OCI-LY7 (cell line): ENCODE results near the gene PHKA2. TPM values are rescaled to one million over a fixed set of nuclear protein-coding genes. Genes with fewer than 3 reads are reported as not detected.

ENCODE experiments used
- BruUV-seq: library from RNA; stranded (reverse); fragments of 400-500 nt; replicated peaks from 2 replicates; lab custom pipeline; 2021; lab: Mats Ljungman, UMichigan
- CTCF ChIA-PET: fragments of 300-600 bp; sonication (Branson Sonifier 250); formaldehyde crosslinking; loops from one replicate; lab custom pipeline; 2022; ENCODE audit warnings: antibody characterized with exemption; ENCODE audit not compliant: unreplicated experiment; lab: Charles Lee
- POLR2A ChIA-PET: fragments of 300-600 bp; sonication (Branson Sonifier 250); formaldehyde crosslinking; loops from one replicate; lab custom pipeline; 2022; ENCODE audit warnings: antibody characterized with exemption; lab: Charles Lee
- DNase-seq: peaks from one replicate; pipeline ENCODE4 v3.0.0-alpha.2; 2015; ENCODE audit warnings: low spot score
- H2AFZ ChIP-seq: fragments of 200-600 bp; sonication (generic), shearing (Covaris generic); 2 replicates; pipeline ENCODE4 v1.6.1; 2014; ENCODE audit warnings: mild to moderate bottlenecking, antibody characterized with exemption, low read length, moderate library complexity
- H3K27ac ChIP-seq: fragments of 200-600 bp; sonication (generic); 2 replicates; pipeline ENCODE4 v1.5.1; 2014; ENCODE audit warnings: mixed run types, low read depth, mild to moderate bottlenecking, moderate library complexity, low read length, inconsistent platforms; ENCODE audit not compliant: poor library complexity, severe bottlenecking
- H3K36me3 ChIP-seq: fragments of 200-600 bp; sonication (generic); 2 replicates; pipeline ENCODE4 v1.6.1; 2014; ENCODE audit warnings: mild to moderate bottlenecking, antibody characterized with exemption, low read length, moderate library complexity, mixed read lengths; ENCODE audit not compliant: insufficient read depth
- H3K4me1 ChIP-seq: fragments of 200-600 bp; sonication (generic); 2 replicates; pipeline ENCODE4 v1.5.1; 2014; ENCODE audit warnings: mild to moderate bottlenecking, low read length; ENCODE audit not compliant: insufficient read depth, poor library complexity, severe bottlenecking
- H3K4me2 ChIP-seq: fragments of 200-600 bp; sonication (generic); 2 replicates; pipeline ENCODE4 v1.6.1; 2014; ENCODE audit warnings: mild to moderate bottlenecking, low read length
- H3K4me3 ChIP-seq: fragments of 200-600 bp; sonication (generic); 2 replicates; pipeline ENCODE4 v1.5.1; 2014; ENCODE audit warnings: mild to moderate bottlenecking, low read depth, low read length; ENCODE audit not compliant: poor library complexity, severe bottlenecking
- H3K79me2 ChIP-seq: fragments of 200-600 bp; sonication (generic); 2 replicates; pipeline ENCODE4 v1.6.1; 2016; ENCODE audit warnings: low read depth, mild to moderate bottlenecking, low read length, moderate library complexity, mixed read lengths; ENCODE audit not compliant: insufficient read depth
- H3K9me2 ChIP-seq: fragments of 200-600 bp; sonication (generic); 2 replicates; pipeline ENCODE4 v1.6.1; 2016; ENCODE audit warnings: mild to moderate bottlenecking, low read length, mixed read lengths; ENCODE audit not compliant: insufficient read depth
- H3K9me3 ChIP-seq: fragments of 200-600 bp; sonication (generic); 2 replicates; pipeline ENCODE4 v1.6.1; 2014; ENCODE audit warnings: mild to moderate bottlenecking, mixed run types, low read length, mixed read lengths
- H4K20me1 ChIP-seq: fragments of 200-600 bp; sonication (generic); 2 replicates; pipeline ENCODE4 v1.6.1; 2014; ENCODE audit warnings: mild to moderate bottlenecking, antibody characterized with exemption, low read length, moderate library complexity, mixed read lengths; ENCODE audit not compliant: insufficient read depth
- CTCF ChIP-seq: fragments of 200-600 bp; sonication (generic); conservative IDR thresholded peaks from 2 replicates; pipeline ENCODE4 v1.5.1; 2014; ENCODE audit warnings: mild to moderate bottlenecking, antibody characterized with exemption, low read length, moderate library complexity, mixed read lengths
- EZH2phosphoT487 ChIP-seq: fragments of 200-600 bp; sonication (generic); IDR thresholded peaks from 2 replicates; pipeline ENCODE4 v1.6.1; 2018; ENCODE audit warnings: low read depth, borderline replicate concordance, mild to moderate bottlenecking, mixed run types, antibody characterized with exemption, low read length, moderate library complexity, mixed read lengths
- intact Hi-C: fragments of 100-400 bp; cut with micrococcal nuclease; formaldehyde crosslinking; loops from one replicate; pipeline ENCODE4 v1.10.0; 2022; ENCODE audit not compliant: unreplicated experiment
- total RNA-seq, 2 experiments: library from RNA; depleted of rRNA in 1 of 2; stranded (reverse); fragments of >200 nt in 1 of 2; shearing (Covaris generic) in 1 of 2; gene quantifications; 2 replicates each; pipeline ENCODE4 v1.2.3, GENCODE V29; 2014 to 2022

Gene PHKA2
- total RNA-seq, 2 experiments from 2014 or later = 24.1 to 41.4 TPM

- intact Hi-C loops = no loop called here
- TF ChIP-seq EZH2phosphoT487 (no peak), CTCF (no peak)
These were observed 14.7 kb upstream of the PHKA2 start for GRCh38 chrX:18998653-18999052.

GRCh38 chrX:18997916-18998315 lies 14.0 kb upstream of the PHKA2 start:
- ChIA-PET CTCF (no interaction called here), POLR2A (interaction anchor here (0.7 kb wide), 1 partner anchor 168 kb away, joined by 3 read pairs; no protein-coding TSS in a partner anchor)
- Histone ChIP-seq H3K4me1 (no peaks in the 10 kb centered on the region), H4K20me1 (no peaks in the 10 kb centered on the region), H3K36me3 (no peaks in the 10 kb centered on the region), H3K9me3 (no peaks in the 10 kb centered on the region), H3K9me2 (no peaks in the 10 kb centered on the region), H3K4me3 (no peak overlapping the region), H2AFZ (no peak overlapping the region), H3K27ac (no peak overlapping the region), H3K4me2 (no peak overlapping the region), H3K79me2 (no peaks in the 10 kb centered on the region)
- DNase-seq = no peak
- TF ChIP-seq EZH2phosphoT487 (no peak), CTCF (no peak)
- no TSS peak for BruUV-seq
- intact Hi-C loops = no loop called here

More at GRCh38 chrX:18998653-18999052, 14.7 kb upstream of the PHKA2 start:
- H3K36me3 ChIP-seq = no peaks in the 10 kb centered on the region
- H3K79me2 ChIP-seq = no peaks in the 10 kb centered on the region
- DNase-seq = no peak
- H3K27ac ChIP-seq = no peak overlapping the region
- no peaks in the 10 kb centered on the region for H3K9me2 ChIP-seq
- ChIA-PET POLR2A (interaction anchor here (0.7 kb wide), 2 partner anchors 21 to 167 kb away, joined by 3 read pairs; no protein-coding TSS in a partner anchor), CTCF (no interaction called here)
- no peak overlapping the region for H3K4me2 ChIP-seq
- no TSS peak for BruUV-seq
- no peak overlapping the region for H3K4me3 ChIP-seq
- H2AFZ ChIP-seq = no peak overlapping the region
- no peaks in the 10 kb centered on the region for H4K20me1 ChIP-seq
- no peaks in the 10 kb centered on the region for H3K9me3 ChIP-seq
- no peaks in the 10 kb centered on the region for H3K4me1 ChIP-seq

- CTCF ChIA-PET = no interaction called here
- no TSS peak for BruUV-seq
These were observed 12.6 kb upstream of the PHKA2 start for GRCh38 chrX:18996536-18996935.

More at GRCh38 chrX:18996536-18996935, 12.6 kb upstream of the PHKA2 start:
- H4K20me1 ChIP-seq = no peaks in the 10 kb centered on the region
- intact Hi-C loops = no loop called here
- no peaks in the 10 kb centered on the region for H3K9me2 ChIP-seq
- H3K27ac ChIP-seq = no peak overlapping the region
- H3K79me2 ChIP-seq = no peaks in the 10 kb centered on the region
- POLR2A ChIA-PET = no interaction called here
- TF ChIP-seq EZH2phosphoT487 (no peak), CTCF (no peak)
- no peak for DNase-seq
- H3K4me2 ChIP-seq = no peak overlapping the region
- no peaks in the 10 kb centered on the region for H3K36me3 ChIP-seq
- H2AFZ ChIP-seq = no peak overlapping the region
- H3K4me3 ChIP-seq = no peak overlapping the region
- no peaks in the 10 kb centered on the region for H3K9me3 ChIP-seq
- H3K4me1 ChIP-seq = no peaks in the 10 kb centered on the region
